ENCODE data around the gene GAA.
"Not testable (repeated sequence)": the region's sequence is repeated elsewhere in the genome, so short reads cannot be mapped to it uniquely, and the experiment has no call there.

The GAA gene

DNA sequence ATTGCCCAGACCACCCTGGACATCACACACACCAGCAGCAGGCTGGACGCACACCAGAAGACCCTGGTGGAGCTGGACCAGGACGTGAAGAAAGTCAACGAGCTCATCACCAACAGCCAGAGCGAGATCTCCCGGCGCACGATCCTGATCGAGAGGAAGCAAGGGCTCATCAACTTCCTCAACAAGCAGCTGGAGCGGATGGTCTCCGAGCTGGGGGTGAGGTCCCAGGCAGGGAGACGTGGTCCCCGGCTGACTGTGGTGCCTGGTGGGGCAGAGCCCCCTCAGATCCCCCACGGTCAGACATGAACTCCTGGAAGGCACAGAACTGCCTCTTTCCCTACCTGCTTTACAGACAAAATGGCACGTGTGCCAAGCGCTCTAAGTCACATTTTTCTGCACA is 16.6 kb upstream of the GAA start:
- DNase-seq: no peak

GRCh38 chr17:80086081-80086480 is 15.3 kb upstream of the GAA start:
- DNase-seq: no peak

DNA sequence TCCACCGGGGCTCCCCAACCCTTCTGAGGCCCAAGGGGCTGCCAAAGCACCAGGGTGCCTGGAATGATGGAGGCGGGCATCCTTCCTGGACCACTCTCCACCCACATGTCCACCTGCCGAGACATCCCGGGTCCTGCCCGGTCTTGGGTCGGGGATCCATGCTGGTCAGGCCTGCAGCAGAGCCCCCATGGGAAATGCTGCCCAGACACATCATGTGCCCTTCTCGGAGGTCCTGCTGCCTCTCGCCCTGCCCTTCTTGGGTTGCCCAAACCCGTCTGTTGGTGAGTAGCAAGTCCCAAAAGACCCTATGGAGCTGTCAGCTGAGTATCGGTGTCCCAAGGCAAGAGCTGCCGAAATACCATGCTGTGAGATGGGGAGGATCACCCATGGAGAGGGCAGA is 14.8 kb upstream of the GAA start:
- DNase-seq: no peak

DNA sequence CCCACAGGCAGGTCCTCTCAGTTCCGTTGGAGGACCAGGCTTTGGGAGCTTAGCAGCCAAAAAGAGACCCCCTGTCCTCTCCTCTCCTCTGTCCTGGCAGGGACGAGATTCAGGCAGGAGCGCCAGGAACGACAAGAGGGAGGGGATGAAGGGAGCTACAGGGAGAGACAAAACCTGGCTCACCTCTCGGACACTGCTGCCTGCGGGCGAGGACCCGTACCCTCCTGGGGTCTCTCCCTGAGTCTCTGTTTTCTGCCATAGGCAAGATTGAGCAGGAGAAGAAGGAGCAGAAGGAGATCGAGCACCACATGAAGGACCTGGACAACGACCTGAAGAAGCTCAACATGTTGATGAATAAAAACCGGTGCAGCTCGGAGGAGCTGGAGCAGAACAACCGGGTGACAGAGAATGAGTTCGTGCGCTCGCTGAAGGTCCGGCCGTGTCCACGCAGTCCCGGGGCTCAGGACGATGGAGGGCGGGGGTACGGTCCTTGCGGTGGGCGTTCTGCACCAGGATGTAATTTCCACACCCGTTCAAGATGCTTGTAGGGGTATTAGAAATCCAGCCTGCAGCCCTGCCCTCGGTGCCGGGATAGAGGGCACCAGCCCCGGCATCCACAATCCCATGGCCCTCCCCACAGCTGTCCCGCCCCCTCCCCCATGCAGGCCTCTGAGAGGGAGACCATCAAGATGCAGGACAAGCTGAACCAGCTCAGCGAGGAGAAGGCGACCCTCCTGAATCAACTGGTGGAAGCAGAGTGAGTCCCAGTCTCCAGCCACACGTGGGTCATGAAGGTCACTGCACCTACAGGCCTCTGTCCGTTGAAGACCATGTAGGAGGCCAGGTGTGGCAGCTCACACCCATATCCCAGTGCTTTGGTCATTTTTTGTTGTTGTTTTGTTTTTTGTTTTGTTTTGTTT is 13.8 kb upstream of the GAA start:
- no peak for DNase-seq

- DNase-seq: no peak
These were observed 11.6 kb upstream of the GAA start for GRCh38 chr17:80089762-80090161.

DNA sequence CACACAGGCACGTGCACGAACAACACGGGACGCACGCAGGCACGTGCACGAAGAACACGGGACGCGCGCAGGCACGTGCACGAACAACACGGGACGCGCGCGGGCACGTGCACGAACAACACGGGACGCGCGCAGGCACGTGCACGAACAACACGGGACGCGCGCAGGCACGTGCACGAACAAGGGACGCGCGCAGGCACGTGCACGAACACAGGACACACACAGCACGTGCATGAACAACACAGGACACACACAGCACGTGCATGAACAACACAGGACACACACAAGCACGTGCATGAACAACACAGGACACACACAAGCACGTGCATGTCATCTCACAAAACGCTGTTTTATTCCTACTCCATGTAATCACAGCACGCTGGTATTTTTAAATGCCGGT is 11.2 kb upstream of the GAA start:
- DNase-seq: not testable (repeated sequence)

GRCh38 chr17:80091376-80091775 is 10.0 kb upstream of the GAA start:
- no peak for DNase-seq

GRCh38 chr17:80092959-80093358 is 8.4 kb upstream of the GAA start:
- no peak for DNase-seq

- DNase-seq: no peak
These were observed 6.1 kb upstream of the GAA start for GRCh38 chr17:80095038-80095843.

GRCh38 chr17:80095844-80096475 is 5.4 kb upstream of the GAA start:
- no peak for DNase-seq

GRCh38 chr17:80096561-80097021 is 4.8 kb upstream of the GAA start:
- peak; percentile 9 for DNase-seq

GRCh38 chr17:80097127-80097621 is 4.2 kb upstream of the GAA start:
- DNase-seq: no peak

DNA sequence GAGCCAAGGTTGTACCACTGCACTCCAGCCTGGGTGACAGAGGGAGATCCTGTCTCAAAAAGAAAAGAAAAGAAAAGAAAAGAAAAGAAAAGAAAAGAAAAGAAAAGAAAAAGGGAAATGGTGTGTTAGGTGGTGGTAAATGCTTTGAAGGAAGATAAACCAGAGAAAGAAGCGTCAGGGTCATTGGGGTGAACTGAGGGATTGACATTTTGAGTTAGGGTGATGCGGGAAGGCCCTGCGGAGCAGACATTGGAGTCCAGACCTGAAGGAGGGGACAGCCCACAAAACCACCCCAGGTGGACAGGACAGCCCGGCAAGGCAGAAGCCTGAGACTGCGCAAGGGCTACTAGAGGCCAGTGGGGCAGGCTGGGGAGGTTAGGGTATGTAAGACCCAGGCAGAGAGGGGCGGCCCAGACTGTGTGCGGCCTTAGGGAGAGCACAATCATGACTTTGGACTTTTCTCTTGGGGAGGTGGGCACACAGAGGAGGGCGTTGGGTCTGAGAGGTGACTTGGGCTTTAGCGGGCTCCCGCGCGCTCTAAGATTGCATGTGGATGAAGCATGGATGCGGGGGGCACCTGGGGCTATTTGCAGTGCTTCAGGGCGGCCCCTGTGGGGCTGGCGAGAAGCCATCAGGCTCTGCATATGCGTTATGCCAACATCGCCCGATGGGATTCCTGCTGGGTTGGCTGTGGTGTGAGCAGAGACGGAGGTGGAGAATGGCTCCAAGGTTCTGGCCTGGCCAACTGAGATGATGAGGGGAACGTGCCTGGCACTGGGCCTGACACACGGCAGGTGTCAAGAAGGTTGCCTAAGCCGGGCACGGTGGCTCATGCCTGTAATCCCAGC is 3.3 kb upstream of the GAA start:
- no peak for DNase-seq

GRCh38 chr17:80099291-80100034 is 1.9 kb upstream of the GAA start:
- no peak for DNase-seq

GRCh38 chr17:80100035-80100323 is 1.4 kb upstream of the GAA start:
- no peak for DNase-seq

- DNase-seq: no peak
These were observed 724 bp downstream of the GAA start for GRCh38 chr17:80101946-80102663.

DNA sequence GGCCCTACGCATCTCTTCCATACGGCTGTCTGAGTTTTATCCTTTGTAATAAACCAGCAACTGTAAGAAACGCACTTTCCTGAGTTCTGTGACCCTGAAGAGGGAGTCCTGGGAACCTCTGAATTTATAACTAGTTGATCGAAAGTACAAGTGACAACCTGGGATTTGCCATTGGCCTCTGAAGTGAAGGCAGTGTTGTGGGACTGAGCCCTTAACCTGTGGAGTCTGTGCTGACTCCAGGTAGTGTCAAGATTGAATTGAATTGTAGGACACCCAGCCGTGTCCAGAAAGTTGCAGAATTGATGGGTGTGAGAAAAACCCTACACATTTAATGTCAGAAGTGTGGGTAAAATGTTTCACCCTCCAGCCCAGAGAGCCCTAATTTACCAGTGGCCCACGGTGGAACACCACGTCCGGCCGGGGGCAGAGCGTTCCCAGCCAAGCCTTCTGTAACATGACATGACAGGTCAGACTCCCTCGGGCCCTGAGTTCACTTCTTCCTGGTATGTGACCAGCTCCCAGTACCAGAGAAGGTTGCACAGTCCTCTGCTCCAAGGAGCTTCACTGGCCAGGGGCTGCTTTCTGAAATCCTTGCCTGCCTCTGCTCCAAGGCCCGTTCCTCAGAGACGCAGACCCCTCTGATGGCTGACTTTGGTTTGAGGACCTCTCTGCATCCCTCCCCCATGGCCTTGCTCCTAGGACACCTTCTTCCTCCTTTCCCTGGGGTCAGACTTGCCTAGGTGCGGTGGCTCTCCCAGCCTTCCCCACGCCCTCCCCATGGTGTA is 1.5 kb downstream of the GAA start:
- DNase-seq: no peak

DNA sequence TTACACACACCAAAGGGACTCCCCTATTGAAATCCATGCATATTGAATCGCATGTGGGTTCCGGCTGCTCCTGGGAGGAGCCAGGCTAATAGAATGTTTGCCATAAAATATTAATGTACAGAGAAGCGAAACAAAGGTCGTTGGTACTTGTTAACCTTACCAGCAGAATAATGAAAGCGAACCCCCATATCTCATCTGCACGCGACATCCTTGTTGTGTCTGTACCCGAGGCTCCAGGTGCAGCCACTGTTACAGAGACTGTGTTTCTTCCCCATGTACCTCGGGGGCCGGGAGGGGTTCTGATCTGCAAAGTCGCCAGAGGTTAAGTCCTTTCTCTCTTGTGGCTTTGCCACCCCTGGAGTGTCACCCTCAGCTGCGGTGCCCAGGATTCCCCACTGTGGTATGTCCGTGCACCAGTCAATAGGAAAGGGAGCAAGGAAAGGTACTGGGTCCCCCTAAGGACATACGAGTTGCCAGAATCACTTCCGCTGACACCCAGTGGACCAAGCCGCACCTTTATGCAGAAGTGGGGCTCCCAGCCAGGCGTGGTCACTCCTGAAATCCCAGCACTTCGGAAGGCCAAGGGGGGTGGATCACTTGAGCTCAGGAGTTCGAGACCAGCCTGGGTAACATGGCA is 2.2 kb downstream of the GAA start:
- DNase-seq: no peak

GRCh38 chr17:80104321-80104955 is 3.1 kb downstream of the GAA start:
- peak; percentile 36 for DNase-seq

Data from NCI-H2171 (cell line).